GM21390 (cell line): ENCODE data around the gene NOP16.

Experiments used
- ATAC-seq: cut with Tn5 transposase; IDR thresholded peaks from one replicate; pipeline ENCODE4 v1.9.1; 2021; ENCODE audit not compliant: unreplicated experiment

The NOP16 gene

DNA sequence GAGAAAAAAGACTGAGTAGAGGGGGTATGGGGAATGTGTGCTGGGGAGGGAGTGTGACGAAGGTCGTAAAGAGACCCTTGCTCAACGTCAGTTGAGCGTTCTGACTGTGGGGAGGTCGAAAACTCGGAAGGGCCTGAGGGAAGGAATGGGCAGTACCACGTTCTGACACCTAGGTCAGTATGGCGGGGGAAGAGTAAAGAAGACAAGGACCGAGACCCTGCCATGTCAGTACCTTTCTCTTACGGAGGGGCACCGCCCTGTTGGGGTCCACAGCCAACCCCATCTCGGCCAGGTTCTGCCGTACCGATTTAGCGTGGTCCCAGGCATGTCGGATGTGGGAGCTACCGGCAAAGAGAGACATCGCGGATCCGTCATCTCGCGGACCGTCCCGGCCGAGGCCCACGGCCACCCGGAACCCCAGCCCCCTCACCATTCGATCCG lies 375 bp downstream of the NOP16 start:
- ATAC-seq: no peak

DNA sequence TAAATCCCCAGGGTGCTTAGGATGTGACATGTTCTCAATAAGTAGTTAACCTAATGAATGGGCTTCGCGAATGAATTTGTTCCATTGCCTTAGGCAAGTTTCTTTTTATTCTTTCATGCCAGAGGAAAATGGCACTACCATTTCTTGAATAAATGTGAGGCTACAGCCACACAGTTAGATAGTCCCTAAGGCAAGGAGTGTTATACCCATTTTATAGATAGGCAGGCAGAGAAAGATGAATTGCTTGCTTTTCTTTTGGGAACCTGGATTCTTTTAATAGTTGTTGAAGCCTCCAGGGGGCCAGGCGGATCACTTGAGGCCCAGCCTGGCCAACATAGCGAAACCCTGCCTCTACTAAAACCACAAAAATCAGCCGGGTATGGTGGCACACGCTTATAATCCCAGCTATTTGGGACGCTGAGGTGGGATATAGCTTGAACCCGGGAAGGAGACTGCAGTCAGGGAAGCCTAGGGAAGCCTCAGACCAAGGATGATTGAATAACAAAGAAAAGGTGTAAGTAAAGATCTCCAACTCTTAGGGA lies 943 bp downstream of the NOP16 start:
- no peak for ATAC-seq

DNA sequence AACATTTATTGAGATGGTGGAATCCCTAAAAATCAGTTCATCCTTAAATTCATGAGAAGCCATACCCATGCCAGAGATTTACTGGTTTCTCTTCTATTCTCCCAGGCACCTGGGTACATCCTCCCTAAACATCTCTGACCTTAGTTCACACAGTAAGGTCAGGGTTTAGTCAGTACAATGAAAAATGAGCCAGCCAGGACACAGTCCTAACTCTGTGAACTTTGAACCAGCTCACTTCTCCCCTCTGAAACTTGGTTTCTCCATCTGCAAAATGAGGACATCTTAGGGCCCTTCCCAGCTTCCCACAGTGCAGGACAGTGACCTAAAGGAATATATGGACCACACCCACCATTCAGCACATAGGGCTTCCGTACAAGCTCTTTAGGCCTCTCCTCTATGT lies 1.9 kb downstream of the NOP16 start:
- no peak for ATAC-seq

- ATAC-seq: no peak
Observed at GRCh38 chr5:176384991-176385390, 3.4 kb downstream of the NOP16 start.

DNA sequence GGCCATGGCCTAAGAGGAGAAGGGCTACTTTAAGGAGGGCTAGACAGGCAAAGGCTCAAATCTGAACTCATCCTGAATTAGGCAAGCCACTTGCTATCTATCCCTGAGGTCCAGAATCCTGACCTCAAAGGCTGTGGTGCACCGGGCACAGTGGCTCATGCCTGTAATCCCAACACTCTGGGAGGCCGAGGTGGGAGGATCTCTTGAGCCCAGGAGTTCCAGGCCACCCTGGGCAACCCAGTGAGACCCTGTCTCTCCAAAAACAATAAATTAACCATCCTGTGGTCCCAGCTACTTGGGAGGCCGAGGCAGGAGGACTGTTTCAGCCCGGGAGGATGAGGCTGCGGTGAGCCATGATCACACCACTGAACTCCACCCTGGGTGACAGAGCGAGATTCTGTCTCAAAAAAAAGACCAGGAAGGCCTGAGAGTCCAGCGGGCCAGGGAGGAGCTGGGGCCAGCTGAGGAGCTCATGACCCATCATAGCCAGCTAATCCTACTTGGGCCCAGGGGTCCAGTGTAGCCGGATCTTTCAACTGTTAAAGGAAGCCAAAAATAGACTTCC lies 4.0 kb downstream of the NOP16 start:
- ATAC-seq: no peak

DNA sequence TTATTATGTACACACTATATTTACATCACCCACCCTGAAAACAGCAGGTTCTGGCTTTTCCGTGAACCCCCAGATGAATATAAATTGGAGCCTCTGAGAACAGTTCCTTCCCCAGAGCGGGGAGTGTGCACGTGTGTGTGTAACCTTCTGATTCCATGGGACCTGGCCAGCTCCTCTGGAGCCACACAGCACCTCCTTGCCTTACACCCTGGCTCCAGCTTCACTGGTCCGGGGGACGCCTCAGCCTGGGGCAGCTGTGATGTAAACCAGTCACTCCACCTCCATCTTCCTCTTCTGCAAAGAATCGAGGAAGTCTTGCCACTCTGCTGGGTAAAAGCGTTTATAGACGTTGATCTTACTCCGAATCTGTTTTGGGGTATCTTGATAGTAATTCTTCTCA lies 4.4 kb downstream of the NOP16 start:
- ATAC-seq: no peak

- no peak for ATAC-seq
Observed at GRCh38 chr5:176383248-176383905, 5.0 kb downstream of the NOP16 start.

- no peak for ATAC-seq
Observed at GRCh38 chr5:176382721-176383120, 5.7 kb downstream of the NOP16 start.

GRCh38 chr5:176381979-176382378 lies 6.4 kb downstream of the NOP16 start:
- no peak for ATAC-seq

GRCh38 chr5:176381423-176381822 lies 7.0 kb downstream of the NOP16 start:
- no peak for ATAC-seq

- peak; percentile 77 for ATAC-seq
Observed at GRCh38 chr5:176379881-176380280, 8.5 kb downstream of the NOP16 start.

GRCh38 chr5:176373100-176373818 lies 15.1 kb downstream of the NOP16 start:
- no peak for ATAC-seq

- no peak for ATAC-seq
Observed at GRCh38 chr5:176371621-176372539, 16.5 kb downstream of the NOP16 start.

GRCh38 chr5:176369934-176370711 lies 18.3 kb downstream of the NOP16 start:
- ATAC-seq: no peak

DNA sequence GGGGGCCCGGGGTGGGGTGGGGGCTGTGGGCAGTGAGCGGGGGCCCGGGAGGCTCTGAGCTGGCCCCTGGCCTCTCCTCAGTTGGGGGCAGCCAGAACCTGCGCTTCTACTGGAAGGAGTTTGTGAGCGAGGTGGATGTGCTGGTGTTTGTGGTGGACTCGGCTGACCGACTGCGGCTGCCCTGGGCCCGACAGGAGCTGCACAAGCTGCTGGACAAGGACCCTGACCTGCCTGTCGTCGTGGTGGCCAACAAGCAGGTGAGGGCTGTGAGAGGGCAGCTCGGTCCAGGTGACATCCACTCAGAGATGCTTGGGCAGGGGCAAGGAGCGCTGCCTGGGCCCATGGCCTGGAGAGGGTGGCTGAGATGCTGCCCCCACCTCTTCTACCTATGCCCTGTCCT lies 19.7 kb downstream of the NOP16 start:
- no peak for ATAC-seq

- no peak for ATAC-seq
Observed at GRCh38 chr5:176366232-176366894, 22.0 kb downstream of the NOP16 start.

GRCh38 chr5:176365351-176366231 lies 22.8 kb downstream of the NOP16 start, which contains the start of gene ARL10:
ARL10 (plus strand) TSS chr5:176365487; CDS start chr5:176365564, 77 bp downstream.
- ATAC-seq: peak; percentile 40

GRCh38 chr5:176364765-176365350 lies 23.5 kb downstream of the NOP16 start:
- no peak for ATAC-seq

- ATAC-seq: peak; percentile 0
Observed at GRCh38 chr5:176362233-176362490, 26.2 kb downstream of the NOP16 start.
